HepG2 (cell line): ENCODE measurements around the gene ECM1. TPM values are rescaled to one million over a fixed set of nuclear protein-coding genes. Genes with fewer than 3 reads are reported as not detected.
A peak's percentile ranks its signal among the peaks of the same experiment; 100 is the strongest.

Experiments used
- AGO2 ChIP-seq: fragments of 200-400 bp; formaldehyde crosslinking; optimal IDR thresholded peaks from 2 replicates; pipeline ENCODE3; 2017; ENCODE audit warnings: mild to moderate bottlenecking, low read depth, low read length, moderate library complexity
- ARNT2 ChIP-seq: sonication (generic); formaldehyde crosslinking; IDR thresholded peaks from 2 replicates; pipeline ENCODE4 v1.8.0; 2022; ENCODE audit warnings: mild to moderate bottlenecking, low read depth, missing genetic modification reagents, moderate library complexity
- ATF7 ChIP-seq, 2 experiments: fragments of 450-650 bp in 1 of 2; sonication (generic) in 1 of 2; formaldehyde crosslinking in 1 of 2; IDR thresholded peaks; 2 replicates each; pipeline versions ENCODE4 v1.4.0 to v1.6.1; 2016 to 2020; ENCODE audit warnings: antibody characterized with exemption in 1 of 2, mild to moderate bottlenecking in 1 of 2, missing genetic modification reagents in 1 of 2
- ATM ChIP-seq: fragments of 450-650 bp; IDR thresholded peaks from 2 replicates; pipeline ENCODE4 v1.7.1; 2017; ENCODE audit warnings: mild to moderate bottlenecking, borderline replicate concordance
- CREM ChIP-seq, 2 experiments: sonication (generic) in 1 of 2; formaldehyde crosslinking in 1 of 2; IDR thresholded peaks; 2 replicates each; pipeline versions ENCODE4 v1.4.0 to v1.6.1; 2016 to 2020; ENCODE audit warnings: antibody characterized with exemption in 1 of 2, mild to moderate bottlenecking in 1 of 2, missing genetic modification reagents in 1 of 2
- ELF4 ChIP-seq: sonication (generic); formaldehyde crosslinking; IDR thresholded peaks from 2 replicates; pipeline ENCODE4 v1.5.0; 2020; ENCODE audit warnings: missing genetic modification reagents, mild to moderate bottlenecking, moderate library complexity, borderline replicate concordance
- FOXO1 ChIP-seq: sonication (generic); formaldehyde crosslinking; IDR thresholded peaks from 2 replicates; pipeline ENCODE4 v1.4.0; 2020; ENCODE audit warnings: missing genetic modification reagents
- HMGA1 ChIP-seq: sonication (generic); formaldehyde crosslinking; conservative IDR thresholded peaks from 2 replicates; pipeline ENCODE4 v1.4.0; 2020; ENCODE audit warnings: missing genetic modification reagents
- ZNF264 ChIP-seq: sonication (generic); formaldehyde crosslinking; IDR thresholded peaks from 2 replicates; pipeline ENCODE4 v1.4.0; 2020; ENCODE audit warnings: missing genetic modification reagents
- ZNF446 ChIP-seq: sonication (generic); formaldehyde crosslinking; IDR thresholded peaks from 2 replicates; pipeline ENCODE4 v1.5.0; 2020; ENCODE audit warnings: mild to moderate bottlenecking, missing genetic modification reagents
- ZNF749 ChIP-seq: sonication (generic); formaldehyde crosslinking; IDR thresholded peaks from 2 replicates; pipeline ENCODE4 v1.8.0; 2022; ENCODE audit warnings: mild to moderate bottlenecking, missing genetic modification reagents, moderate library complexity, borderline replicate concordance
- polyA plus RNA-seq, 8 experiments: library from polyadenylated mRNA; depleted of rRNA in 3 of 8; stranded (reverse) in 7 of 8; unstranded in 1 of 8; fragments of >200 nt; fragmentation: Illumina TruSeq in 4 of 8; extraction: Trizol in 4 of 8; gene quantifications; 2 replicates each; pipeline versions ENCODE4 v1.2.1 to v1.2.3, GENCODE V29; 2011 to 2016; ENCODE audit warnings: low read depth in 4 of 8, missing spikeins in 1 of 8, mixed read lengths in 1 of 8; ENCODE audit not compliant: insufficient read depth in 1 of 8
- total RNA-seq, 5 experiments: library from RNA; depleted of rRNA; stranded (reverse); fragments of >200 nt; fragmentation: Illumina TruSeq; extraction: Trizol; gene quantifications; 2 replicates each; pipeline ENCODE4 v1.2.3, GENCODE V29; 2016; ENCODE audit warnings: low read depth in 1 of 5
- TF ChIP-seq, protein P1 (sequence below): sonication (generic); formaldehyde crosslinking; IDR thresholded peaks from 2 replicates; pipeline ENCODE4 v1.4.0; 2020; ENCODE audit warnings: missing genetic modification reagents, mild to moderate bottlenecking, borderline replicate concordance
- TF ChIP-seq, protein P2 (sequence below), 2 experiments: sonication (generic) in 1 of 2; formaldehyde crosslinking in 1 of 2; IDR thresholded peaks; 2 replicates each; pipeline versions ENCODE4 v1.4.0 to v1.6.1; 2018 to 2020; ENCODE audit warnings: missing genetic modification reagents in 2 of 2, borderline replicate concordance in 1 of 2, low read depth in 1 of 2, mild to moderate bottlenecking in 1 of 2, missing biosample characterization in 1 of 2
- TF ChIP-seq, protein P3 (sequence below): sonication (generic); formaldehyde crosslinking; conservative IDR thresholded peaks from 2 replicates; pipeline ENCODE4 v1.8.0; 2022; ENCODE audit warnings: mild to moderate bottlenecking, moderate library complexity, missing genetic modification reagents
- TF ChIP-seq, protein P4 (sequence below): sonication (generic); formaldehyde crosslinking; IDR thresholded peaks from 2 replicates; pipeline ENCODE4 v1.8.0; 2022; ENCODE audit warnings: mild to moderate bottlenecking, missing genetic modification reagents; ENCODE audit not compliant: insufficient replicate concordance
- TF ChIP-seq, protein P5 (sequence below): sonication (generic); formaldehyde crosslinking; IDR thresholded peaks from 2 replicates; pipeline ENCODE4 v1.5.1; 2020; ENCODE audit warnings: missing genetic modification reagents, mild to moderate bottlenecking, borderline replicate concordance

ECM1 gene
- total and polyA plus RNA-seq, 2 of the 13 experiments (the other 11 are each of a cell fraction or from before 2014, with no cell fraction given) = 0.42 to 1.0 TPM

DNA sequence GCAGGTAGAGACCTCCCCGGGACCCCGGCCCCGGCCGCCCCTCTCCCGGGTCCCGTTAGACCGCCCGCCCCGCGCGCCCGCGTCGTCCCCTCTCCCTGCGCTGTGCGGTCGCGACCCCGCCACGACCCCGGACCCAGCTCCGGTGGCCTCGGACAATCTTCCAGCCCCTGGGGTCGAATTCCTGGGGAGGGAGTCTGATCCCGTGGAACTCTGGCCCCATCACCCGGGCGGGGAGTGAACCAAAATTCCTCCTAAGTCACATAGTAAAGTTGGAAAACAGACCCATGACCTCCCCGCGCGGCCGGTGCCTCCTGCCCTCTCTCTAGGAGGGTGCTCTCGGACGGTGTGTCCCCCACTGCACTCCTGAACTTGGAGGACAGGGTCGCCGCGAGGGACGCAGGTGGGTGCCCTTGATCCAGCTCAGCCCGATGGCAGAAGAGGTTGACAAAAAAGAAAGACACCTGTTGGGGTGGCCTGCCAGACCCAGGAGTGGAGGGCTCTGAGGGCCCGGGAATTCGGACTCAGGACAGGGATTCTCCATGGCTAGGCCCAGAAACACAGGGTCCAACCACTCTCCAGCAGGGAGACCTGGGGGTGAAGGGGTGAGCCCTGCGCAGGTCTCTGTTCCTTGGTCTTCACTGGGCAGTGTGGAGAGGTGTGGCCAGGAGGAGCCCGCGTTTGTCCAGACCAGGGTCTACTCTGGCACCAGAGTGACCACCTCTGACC, 41.8 kb downstream of the ECM1 start (continued):
- TF ChIP-seq, protein P1, sequence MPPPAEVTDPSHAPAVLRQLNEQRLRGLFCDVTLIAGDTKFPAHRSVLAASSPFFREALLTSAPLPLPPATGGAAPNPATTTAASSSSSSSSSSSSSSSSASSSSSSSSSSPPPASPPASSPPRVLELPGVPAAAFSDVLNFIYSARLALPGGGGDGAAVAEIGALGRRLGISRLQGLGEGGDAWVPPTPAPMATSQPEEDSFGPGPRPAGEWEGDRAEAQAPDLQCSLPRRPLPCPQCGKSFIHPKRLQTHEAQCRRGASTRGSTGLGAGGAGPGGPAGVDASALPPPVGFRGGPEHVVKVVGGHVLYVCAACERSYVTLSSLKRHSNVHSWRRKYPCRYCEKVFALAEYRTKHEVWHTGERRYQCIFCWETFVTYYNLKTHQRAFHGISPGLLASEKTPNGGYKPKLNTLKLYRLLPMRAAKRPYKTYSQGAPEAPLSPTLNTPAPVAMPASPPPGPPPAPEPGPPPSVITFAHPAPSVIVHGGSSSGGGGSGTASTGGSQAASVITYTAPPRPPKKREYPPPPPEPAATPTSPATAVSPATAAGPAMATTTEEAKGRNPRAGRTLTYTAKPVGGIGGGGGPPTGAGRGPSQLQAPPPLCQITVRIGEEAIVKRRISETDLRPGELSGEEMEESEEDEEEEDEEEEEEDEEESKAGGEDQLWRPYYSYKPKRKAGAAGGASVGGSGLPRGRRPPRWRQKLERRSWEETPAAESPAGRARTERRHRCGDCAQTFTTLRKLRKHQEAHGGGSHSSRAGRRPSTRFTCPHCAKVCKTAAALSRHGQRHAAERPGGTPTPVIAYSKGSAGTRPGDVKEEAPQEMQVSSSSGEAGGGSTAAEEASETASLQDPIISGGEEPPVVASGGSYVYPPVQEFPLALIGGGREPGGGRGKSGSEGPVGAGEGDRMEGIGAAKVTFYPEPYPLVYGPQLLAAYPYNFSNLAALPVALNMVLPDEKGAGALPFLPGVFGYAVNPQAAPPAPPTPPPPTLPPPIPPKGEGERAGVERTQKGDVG = no peak
- TF ChIP-seq ELF4 (CRISPR knock-in tag) = no peak
- peak; percentile 83 for TF ChIP-seq AGO2
- TF ChIP-seq ATM = no peak
- TF ChIP-seq, protein P2, sequence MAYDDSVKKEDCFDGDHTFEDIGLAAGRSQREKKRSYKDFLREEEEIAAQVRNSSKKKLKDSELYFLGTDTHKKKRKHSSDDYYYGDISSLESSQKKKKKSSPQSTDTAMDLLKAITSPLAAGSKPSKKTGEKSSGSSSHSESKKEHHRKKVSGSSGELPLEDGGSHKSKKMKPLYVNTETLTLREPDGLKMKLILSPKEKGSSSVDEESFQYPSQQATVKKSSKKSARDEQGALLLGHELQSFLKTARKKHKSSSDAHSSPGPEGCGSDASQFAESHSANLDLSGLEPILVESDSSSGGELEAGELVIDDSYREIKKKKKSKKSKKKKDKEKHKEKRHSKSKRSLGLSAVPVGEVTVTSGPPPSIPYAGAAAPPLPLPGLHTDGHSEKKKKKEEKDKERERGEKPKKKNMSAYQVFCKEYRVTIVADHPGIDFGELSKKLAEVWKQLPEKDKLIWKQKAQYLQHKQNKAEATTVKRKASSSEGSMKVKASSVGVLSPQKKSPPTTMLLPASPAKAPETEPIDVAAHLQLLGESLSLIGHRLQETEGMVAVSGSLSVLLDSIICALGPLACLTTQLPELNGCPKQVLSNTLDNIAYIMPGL (CRISPR knock-in tag; IDR thresholded peaks at IDR 0.05; ENCODE audit: borderline replicate concordance in 1 of 2, low read depth in 1 of 2) = no peak
- TF ChIP-seq FOXO1 (CRISPR knock-in tag) = no peak
- no peak for TF ChIP-seq ATF7 (IDR thresholded peaks at IDR 0.05)
- 0 out of 2 replicates have a peak, but pooled peaks have one; percentile 20 for TF ChIP-seq ATF7 (CRISPR knock-in tag; IDR thresholded peaks at IDR 0.05)
- TF ChIP-seq HMGA1 (CRISPR knock-in tag) = no peak
- 0 out of 2 replicates have a peak, but pooled peaks have one; percentile 40 for TF ChIP-seq ZNF264 (CRISPR knock-in tag)
- TF ChIP-seq CREM (IDR thresholded peaks at IDR 0.05) = no peak
- TF ChIP-seq CREM (CRISPR knock-in tag; IDR thresholded peaks at IDR 0.05) = no peak
- TF ChIP-seq ARNT2 (CRISPR knock-in tag) = no peak
- TF ChIP-seq, protein P3, sequence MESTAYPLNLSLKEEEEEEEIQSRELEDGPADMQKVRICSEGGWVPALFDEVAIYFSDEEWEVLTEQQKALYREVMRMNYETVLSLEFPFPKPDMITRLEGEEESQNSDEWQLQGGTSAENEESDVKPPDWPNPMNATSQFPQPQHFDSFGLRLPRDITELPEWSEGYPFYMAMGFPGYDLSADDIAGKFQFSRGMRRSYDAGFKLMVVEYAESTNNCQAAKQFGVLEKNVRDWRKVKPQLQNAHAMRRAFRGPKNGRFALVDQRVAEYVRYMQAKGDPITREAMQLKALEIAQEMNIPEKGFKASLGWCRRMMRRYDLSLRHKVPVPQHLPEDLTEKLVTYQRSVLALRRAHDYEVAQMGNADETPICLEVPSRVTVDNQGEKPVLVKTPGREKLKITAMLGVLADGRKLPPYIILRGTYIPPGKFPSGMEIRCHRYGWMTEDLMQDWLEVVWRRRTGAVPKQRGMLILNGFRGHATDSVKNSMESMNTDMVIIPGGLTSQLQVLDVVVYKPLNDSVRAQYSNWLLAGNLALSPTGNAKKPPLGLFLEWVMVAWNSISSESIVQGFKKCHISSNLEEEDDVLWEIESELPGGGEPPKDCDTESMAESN (CRISPR knock-in tag) = no peak
- TF ChIP-seq, protein P4, sequence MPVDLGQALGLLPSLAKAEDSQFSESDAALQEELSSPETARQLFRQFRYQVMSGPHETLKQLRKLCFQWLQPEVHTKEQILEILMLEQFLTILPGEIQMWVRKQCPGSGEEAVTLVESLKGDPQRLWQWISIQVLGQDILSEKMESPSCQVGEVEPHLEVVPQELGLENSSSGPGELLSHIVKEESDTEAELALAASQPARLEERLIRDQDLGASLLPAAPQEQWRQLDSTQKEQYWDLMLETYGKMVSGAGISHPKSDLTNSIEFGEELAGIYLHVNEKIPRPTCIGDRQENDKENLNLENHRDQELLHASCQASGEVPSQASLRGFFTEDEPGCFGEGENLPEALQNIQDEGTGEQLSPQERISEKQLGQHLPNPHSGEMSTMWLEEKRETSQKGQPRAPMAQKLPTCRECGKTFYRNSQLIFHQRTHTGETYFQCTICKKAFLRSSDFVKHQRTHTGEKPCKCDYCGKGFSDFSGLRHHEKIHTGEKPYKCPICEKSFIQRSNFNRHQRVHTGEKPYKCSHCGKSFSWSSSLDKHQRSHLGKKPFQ = peak; percentile 9
- TF ChIP-seq, protein P5, sequence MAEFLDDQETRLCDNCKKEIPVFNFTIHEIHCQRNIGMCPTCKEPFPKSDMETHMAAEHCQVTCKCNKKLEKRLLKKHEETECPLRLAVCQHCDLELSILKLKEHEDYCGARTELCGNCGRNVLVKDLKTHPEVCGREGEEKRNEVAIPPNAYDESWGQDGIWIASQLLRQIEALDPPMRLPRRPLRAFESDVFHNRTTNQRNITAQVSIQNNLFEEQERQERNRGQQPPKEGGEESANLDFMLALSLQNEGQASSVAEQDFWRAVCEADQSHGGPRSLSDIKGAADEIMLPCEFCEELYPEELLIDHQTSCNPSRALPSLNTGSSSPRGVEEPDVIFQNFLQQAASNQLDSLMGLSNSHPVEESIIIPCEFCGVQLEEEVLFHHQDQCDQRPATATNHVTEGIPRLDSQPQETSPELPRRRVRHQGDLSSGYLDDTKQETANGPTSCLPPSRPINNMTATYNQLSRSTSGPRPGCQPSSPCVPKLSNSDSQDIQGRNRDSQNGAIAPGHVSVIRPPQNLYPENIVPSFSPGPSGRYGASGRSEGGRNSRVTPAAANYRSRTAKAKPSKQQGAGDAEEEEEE = no peak
- no peak for TF ChIP-seq ZNF749 (CRISPR knock-in tag)
- no peak for TF ChIP-seq ZNF446 (CRISPR knock-in tag)
